GM12872 (cell line): ENCODE results near the gene BSND.

ENCODE experiments used
- CTCF ChIP-seq: IDR thresholded peaks from 3 replicates; pipeline ENCODE4 v1.5.1; 2011; ENCODE audit warnings: low read depth, mild to moderate bottlenecking, low read length, moderate library complexity; ENCODE audit not compliant: insufficient read depth

The BSND gene

GRCh38 chr1:54977533-54978297 lies 21.0 kb upstream of the BSND start:
- TF ChIP-seq CTCF: no peak

- TF ChIP-seq CTCF: no peak
These were observed 20.0 kb upstream of the BSND start for GRCh38 chr1:54978528-54979326.

GRCh38 chr1:54979327-54979891 lies 19.3 kb upstream of the BSND start:
- no peak for TF ChIP-seq CTCF

- no peak for TF ChIP-seq CTCF
These were observed 18.6 kb upstream of the BSND start for GRCh38 chr1:54980046-54980527.

GRCh38 chr1:54980528-54981241 lies 18.0 kb upstream of the BSND start, which contains the start of gene TMEM61:
TSS of gene TMEM61 (plus strand) at chr1:54980628. CDS start at chr1:54981066, 438 bp downstream.
- TF ChIP-seq CTCF: no peak

GRCh38 chr1:54981466-54981865 lies 17.3 kb upstream of the BSND start:
- no peak for TF ChIP-seq CTCF
